GM12878 (cell line): Measurements from ENCODE around the gene BIN1. TPM values are rescaled to one million over a fixed set of nuclear protein-coding genes. Genes with fewer than 3 reads are reported as not detected.

Experiments used
- ATAC-seq: fragments of 200-7000 bp; cut with Tn5 transposase; 3 replicates; pipeline ENCODE4 v1.9.1; 2020; ENCODE audit warnings: mild to moderate bottlenecking, moderate library complexity
- BruUV-seq: library from RNA; stranded (reverse); fragments of 400-500 nt; replicated peaks from 2 replicates; lab custom pipeline; 2021; lab: Mats Ljungman, UMichigan
- CTCF ChIA-PET: fragments of 300-600 bp; sonication (Branson Sonifier 250); formaldehyde crosslinking; extraction: SDS; loops from one replicate; lab custom pipeline; 2021; ENCODE audit warnings: inconsistent platforms; lab: Yijun Ruan, JAX
- POLR2A ChIA-PET: fragments of 350-600 bp; formaldehyde crosslinking; extraction: SDS; loops from one replicate; lab custom pipeline; 2021; ENCODE audit warnings: inconsistent platforms; lab: Charles Lee
- RAD21 ChIA-PET: fragments of 300-600 bp; sonication (Branson Sonifier 250); formaldehyde crosslinking; loops from one replicate; lab custom pipeline; 2023; ENCODE audit warnings: antibody characterized with exemption; ENCODE audit not compliant: unreplicated experiment; lab: Charles Lee
- SMC1A ChIA-PET: fragments of 300-600 bp; sonication (Branson Sonifier 250); formaldehyde crosslinking; loops from one replicate; lab custom pipeline; 2023; ENCODE audit not compliant: unreplicated experiment, uncharacterized antibody; lab: Charles Lee
- DNase-seq: peaks from one replicate; pipeline ENCODE4 v3.0.0-alpha.2; 2011; ENCODE audit warnings: low read depth, low spot score
- FAIRE-seq: peaks from 3 replicates; lab custom pipeline; 2011; peaks lifted over from hg19 to GRCh38; lab: Jason Lieb, UNC
- H2AFZ ChIP-seq: 2 replicates; pipeline ENCODE4 v1.6.0; 2011; ENCODE audit warnings: low read depth, low read length, control low read depth; ENCODE audit not compliant: control insufficient read depth
- H3K27ac ChIP-seq: 2 replicates; pipeline ENCODE4 v1.5.1; 2011; ENCODE audit warnings: control low read depth; ENCODE audit not compliant: control insufficient read depth, insufficient read depth
- H3K27me3 ChIP-seq, 2 experiments: replicated peaks in 1 of 2; 2 replicates each; pipeline versions ENCODE4 v1.6.0 to v1.6.1; 2011; ENCODE audit warnings: low read length in 1 of 2; ENCODE audit not compliant: control insufficient read depth in 2 of 2, insufficient read depth in 2 of 2
- H3K36me3 ChIP-seq, 2 experiments: 2 replicates each; pipeline ENCODE4 v1.5.1; 2011; ENCODE audit warnings: low read length in 1 of 2; ENCODE audit not compliant: control insufficient read depth in 2 of 2, insufficient read depth in 2 of 2
- H3K4me1 ChIP-seq: 2 replicates; pipeline ENCODE4 v1.6.1; 2011; ENCODE audit warnings: mild to moderate bottlenecking, low read length, moderate library complexity, mixed read lengths; ENCODE audit not compliant: control insufficient read depth, insufficient read depth
- H3K4me2 ChIP-seq: 2 replicates; pipeline ENCODE4 v1.6.0; 2011; ENCODE audit warnings: control low read depth; ENCODE audit not compliant: control insufficient read depth, insufficient read depth
- H3K4me3 ChIP-seq: fragments of 200-600 bp; sonication (generic); 2 replicates; pipeline ENCODE4 v1.5.1; 2016
- H3K79me2 ChIP-seq: 2 replicates; pipeline ENCODE4 v1.6.0; 2011; ENCODE audit warnings: low read length; ENCODE audit not compliant: control insufficient read depth, insufficient read depth
- H3K9ac ChIP-seq: 2 replicates; pipeline ENCODE4 v1.8.0; 2011; ENCODE audit warnings: low read length, control low read depth, mixed read lengths; ENCODE audit not compliant: control insufficient read depth, insufficient read depth
- H3K9me3 ChIP-seq: replicated peaks from 3 replicates; pipeline ENCODE4 v1.5.1; 2011; ENCODE audit warnings: mild to moderate bottlenecking, low read length; ENCODE audit not compliant: control insufficient read depth, insufficient read depth
- H4K20me1 ChIP-seq: 2 replicates; pipeline ENCODE4 v1.6.0; 2011; ENCODE audit not compliant: control insufficient read depth, insufficient read depth
- JUND ChIP-seq: IDR thresholded peaks from 2 replicates; pipeline ENCODE4 v1.6.1; 2012; ENCODE audit warnings: low read depth, mild to moderate bottlenecking, low read length, improper control_type of control experiment, moderate library complexity
- SMAD1 ChIP-seq: fragments of 450-650 bp; IDR thresholded peaks from 2 replicates; pipeline ENCODE4 v1.6.1; 2018; ENCODE audit warnings: mild to moderate bottlenecking, low read depth; ENCODE audit not compliant: partially characterized antibody
- TARDBP ChIP-seq: IDR thresholded peaks from 2 replicates; pipeline ENCODE4 v1.6.1; 2016; ENCODE audit warnings: borderline replicate concordance
- TCF12 ChIP-seq: IDR thresholded peaks from 2 replicates; pipeline ENCODE4 v1.6.1; 2011; ENCODE audit warnings: low read depth, mild to moderate bottlenecking, low read length
- WGBS: methylation state at CpG from one replicate; pipeline ENCODE4 v1.1.6; 2016; ENCODE audit warnings: low lambda C conversion rate; ENCODE audit not compliant: insufficient replicate concordance, insufficient coverage; ENCODE audit errors: missing lambda C conversion rate; 5-methylcytosine and 5-hydroxymethylcytosine counted together
- in situ Hi-C: fragments of 300-500 bp; cut with MboI; formaldehyde crosslinking; loops from 9 replicates; pipeline ENCODE4 v1.14.3; 2018; ENCODE audit warnings: mixed read lengths
- intact Hi-C: fragments of 100-400 bp; cut with micrococcal nuclease; formaldehyde crosslinking; loops from one replicate; pipeline ENCODE4 v1.14.2; 2022; ENCODE audit not compliant: unreplicated experiment
- polyA plus RNA-seq, 11 experiments: library from polyadenylated mRNA; depleted of rRNA in 4 of 11; unstranded in 6 of 11; stranded (reverse) in 5 of 11; fragments of >200 nt; fragmentation: Nextera tagmentation in 4 of 11; fragmentation: Illumina TruSeq in 1 of 11; extraction: Ambion mirVana in 4 of 11; extraction: Trizol in 1 of 11; gene quantifications; 1 replicate in 1 of 11; 2 replicates in 10 of 11; pipeline versions ENCODE4 v1.2.1 to v1.2.3, GENCODE V29; 2011 to 2016; ENCODE audit warnings: inconsistent platforms in 2 of 11, missing spikeins in 2 of 11, low read depth in 1 of 11
- total RNA-seq, 4 experiments: library from RNA; depleted of rRNA in 3 of 4; stranded (reverse); fragments of >200 nt in 3 of 4; fragmentation: Illumina TruSeq in 1 of 4; extraction: Trizol in 1 of 4; gene quantifications; 2 replicates each; pipeline versions ENCODE4 v1.2.1 to v1.2.3, GENCODE V29; 2013 to 2021
- TF ChIP-seq, protein P1 (sequence below): fragments of 450-650 bp; IDR thresholded peaks from 2 replicates; pipeline ENCODE4 v1.6.1; 2017; ENCODE audit warnings: mild to moderate bottlenecking
- TF ChIP-seq, protein P2 (sequence below): fragments of 450-650 bp; conservative IDR thresholded peaks from 2 replicates; pipeline ENCODE4 v1.6.1; 2017; ENCODE audit warnings: mild to moderate bottlenecking, moderate library complexity

BIN1 gene
- total and polyA plus RNA-seq, 10 of the 15 experiments (the other 5 are each of a cell fraction or from before 2014, with no cell fraction given): 0.32 to 21.3 (median 11.2) TPM

DNA sequence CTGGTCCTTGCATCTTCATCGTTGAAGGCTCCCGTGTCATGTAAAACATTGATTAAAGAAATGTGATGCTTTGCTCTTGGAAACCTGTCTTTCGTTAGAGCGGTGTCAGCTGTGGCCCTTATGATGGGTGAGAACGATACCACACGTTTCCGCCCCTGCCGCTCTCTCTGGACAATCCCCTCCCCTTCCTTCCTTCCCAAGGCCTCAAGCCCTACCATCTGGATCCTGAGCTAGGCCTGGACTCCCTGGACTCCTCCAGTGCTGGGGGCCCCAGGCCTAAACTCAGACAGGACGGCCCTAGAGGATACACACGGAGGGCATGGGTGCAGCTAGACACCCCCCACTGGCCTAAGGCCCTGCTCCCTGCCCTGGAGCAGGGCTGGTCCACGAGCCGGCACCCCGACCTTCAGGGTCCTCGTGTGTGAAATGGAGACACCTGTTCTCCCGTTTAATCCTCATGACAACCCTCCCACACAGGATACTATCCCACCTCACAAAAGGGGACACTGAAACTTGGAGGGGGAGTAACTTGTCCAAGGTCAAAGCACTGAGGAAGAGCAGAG is 13.2 kb downstream of the BIN1 start:
- BruUV-seq: no TSS peak
- ATAC-seq (no peak), DNase-seq (no peak), FAIRE-seq (peak; percentile 23)
- ChIA-PET POLR2A (interaction anchor here (0.6 kb wide), 1 partner anchor 8 kb away, joined by 3 read pairs; no protein-coding TSS in a partner anchor), RAD21 (no interaction called here), SMC1A (no interaction called here), CTCF (no interaction called here)
- Histone ChIP-seq H3K9ac (no peak overlapping the region), H3K79me2 (no peaks in the 10 kb centered on the region), H2AFZ (no peak overlapping the region; the same call in 1 of the 2 replicates), H3K4me1 (no peaks in the 10 kb centered on the region), H3K27me3 (no peaks in the 10 kb centered on the region; a peak in 1 of 4 replicates), H3K4me2 (0 out of 2 replicates have a peak overlapping the region, but pooled peaks have one; percentile 7), H4K20me1 (no peaks in the 10 kb centered on the region), H3K36me3 (no peaks in the 10 kb centered on the region), H3K27ac (no peak overlapping the region), H3K9me3 (no peaks in the 10 kb centered on the region), H3K4me3 (no peak overlapping the region)
- 35% methylated on average over 11 of the region's 15 CpGs for WGBS
- TF ChIP-seq TARDBP (no peak), TCF12 (no peak), JUND (no peak), SMAD1 (no peak)
- TF ChIP-seq, protein P1, sequence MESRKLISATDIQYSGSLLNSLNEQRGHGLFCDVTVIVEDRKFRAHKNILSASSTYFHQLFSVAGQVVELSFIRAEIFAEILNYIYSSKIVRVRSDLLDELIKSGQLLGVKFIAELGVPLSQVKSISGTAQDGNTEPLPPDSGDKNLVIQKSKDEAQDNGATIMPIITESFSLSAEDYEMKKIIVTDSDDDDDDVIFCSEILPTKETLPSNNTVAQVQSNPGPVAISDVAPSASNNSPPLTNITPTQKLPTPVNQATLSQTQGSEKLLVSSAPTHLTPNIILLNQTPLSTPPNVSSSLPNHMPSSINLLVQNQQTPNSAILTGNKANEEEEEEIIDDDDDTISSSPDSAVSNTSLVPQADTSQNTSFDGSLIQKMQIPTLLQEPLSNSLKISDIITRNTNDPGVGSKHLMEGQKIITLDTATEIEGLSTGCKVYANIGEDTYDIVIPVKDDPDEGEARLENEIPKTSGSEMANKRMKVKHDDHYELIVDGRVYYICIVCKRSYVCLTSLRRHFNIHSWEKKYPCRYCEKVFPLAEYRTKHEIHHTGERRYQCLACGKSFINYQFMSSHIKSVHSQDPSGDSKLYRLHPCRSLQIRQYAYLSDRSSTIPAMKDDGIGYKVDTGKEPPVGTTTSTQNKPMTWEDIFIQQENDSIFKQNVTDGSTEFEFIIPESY: no peak
- TF ChIP-seq, protein P2, sequence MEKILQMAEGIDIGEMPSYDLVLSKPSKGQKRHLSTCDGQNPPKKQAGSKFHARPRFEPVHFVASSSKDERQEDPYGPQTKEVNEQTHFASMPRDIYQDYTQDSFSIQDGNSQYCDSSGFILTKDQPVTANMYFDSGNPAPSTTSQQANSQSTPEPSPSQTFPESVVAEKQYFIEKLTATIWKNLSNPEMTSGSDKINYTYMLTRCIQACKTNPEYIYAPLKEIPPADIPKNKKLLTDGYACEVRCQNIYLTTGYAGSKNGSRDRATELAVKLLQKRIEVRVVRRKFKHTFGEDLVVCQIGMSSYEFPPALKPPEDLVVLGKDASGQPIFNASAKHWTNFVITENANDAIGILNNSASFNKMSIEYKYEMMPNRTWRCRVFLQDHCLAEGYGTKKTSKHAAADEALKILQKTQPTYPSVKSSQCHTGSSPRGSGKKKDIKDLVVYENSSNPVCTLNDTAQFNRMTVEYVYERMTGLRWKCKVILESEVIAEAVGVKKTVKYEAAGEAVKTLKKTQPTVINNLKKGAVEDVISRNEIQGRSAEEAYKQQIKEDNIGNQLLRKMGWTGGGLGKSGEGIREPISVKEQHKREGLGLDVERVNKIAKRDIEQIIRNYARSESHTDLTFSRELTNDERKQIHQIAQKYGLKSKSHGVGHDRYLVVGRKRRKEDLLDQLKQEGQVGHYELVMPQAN: no peak
- intact Hi-C loops (no loop called here), in situ Hi-C loops (no loop called here)
